Stimulated activated CD4-positive, alpha-beta T cell treated with anti-CD3 and anti-CD28 coated beads, TNF-alpha, amount 100 ng/mL, for 24 hours (primary cell): ENCODE data around the gene GARNL3.

Experiments used
- DNase-seq, 3 experiments: peaks; one replicate each; pipeline ENCODE4 v3.0.0-alpha.2; 2020; ENCODE audit warnings: low read depth in 3 of 3

The GARNL3 gene

DNA sequence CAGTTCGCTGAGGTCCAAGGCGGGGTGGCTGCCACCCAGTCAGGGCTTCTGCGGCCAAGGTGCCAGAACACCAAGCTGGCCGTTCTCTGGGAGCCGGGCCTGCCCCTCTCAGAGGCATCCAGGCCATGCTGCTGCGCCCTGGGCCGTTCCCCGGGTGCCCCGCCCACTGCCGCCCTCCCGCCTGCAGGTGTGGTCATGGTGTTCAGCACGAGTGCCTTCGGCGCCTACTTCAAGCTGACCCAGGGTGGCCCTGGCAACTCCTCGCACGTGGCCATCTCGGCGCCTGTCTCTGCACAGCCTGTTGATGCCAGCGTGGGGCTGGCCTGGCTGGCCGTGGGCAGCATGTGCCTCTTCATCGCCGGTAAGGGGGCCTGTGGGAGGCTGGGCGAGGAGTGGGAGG, 140.1 kb downstream of the GARNL3 start:
- DNase-seq, result no peak

- no peak for DNase-seq
Measured at GRCh38 chr9:127405344-127406125, 141.0 kb downstream of the GARNL3 start.

DNA sequence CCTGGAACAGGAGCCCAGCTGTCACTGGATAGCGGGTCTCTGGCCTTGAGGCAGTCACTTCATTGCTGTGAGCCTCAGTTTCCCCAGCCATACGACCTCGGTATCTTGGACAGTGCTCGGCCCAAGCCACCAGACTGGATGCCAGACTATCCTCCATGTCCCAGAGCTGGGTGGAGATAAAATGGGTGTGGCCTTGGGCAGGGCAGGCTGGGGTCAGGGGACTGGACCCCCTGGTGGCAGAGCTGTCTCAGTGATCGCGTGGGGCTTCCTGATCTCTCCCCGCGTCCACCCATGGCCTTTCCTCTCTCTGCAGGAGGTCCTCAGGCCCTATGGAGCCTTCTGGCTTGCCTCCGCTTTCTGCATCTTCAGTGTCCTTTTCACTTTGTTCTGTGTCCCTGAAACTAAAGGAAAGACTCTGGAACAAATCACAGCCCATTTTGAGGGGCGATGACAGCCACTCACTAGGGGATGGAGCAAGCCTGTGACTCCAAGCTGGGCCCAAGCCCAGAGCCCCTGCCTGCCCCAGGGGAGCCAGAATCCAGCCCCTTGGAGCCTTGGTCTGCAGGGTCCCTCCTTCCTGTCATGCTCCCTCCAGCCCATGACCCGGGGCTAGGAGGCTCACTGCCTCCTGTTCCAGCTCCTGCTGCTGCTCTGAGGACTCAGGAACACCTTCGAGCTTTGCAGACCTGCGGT, 142.4 kb downstream of the GARNL3 start:
- DNase-seq, result no peak

GRCh38 chr9:127407492-127407843, 142.9 kb downstream of the GARNL3 start:
- no peak for DNase-seq

GRCh38 chr9:127411122-127411521, 146.5 kb downstream of the GARNL3 start:
- DNase-seq, result no peak

DNA sequence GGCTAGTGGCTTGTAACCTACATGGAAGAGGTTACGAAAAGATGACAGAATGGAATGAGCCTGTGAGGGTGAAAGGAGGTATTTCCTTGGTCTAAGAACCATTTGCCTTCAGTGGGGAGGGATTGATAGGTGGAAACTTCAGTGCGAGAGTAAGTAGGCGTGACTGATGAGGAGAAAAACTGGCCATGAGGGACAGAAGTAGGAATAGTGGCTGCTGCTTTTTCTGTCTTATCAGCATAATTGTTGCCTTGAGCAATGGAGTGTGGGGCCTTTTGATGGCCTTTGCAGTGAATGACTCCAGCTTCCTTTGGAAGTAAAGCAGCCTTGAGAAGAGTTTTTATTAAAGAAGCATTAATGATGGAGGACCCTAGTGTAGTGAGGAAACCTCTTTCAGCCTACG, 150.6 kb downstream of the GARNL3 start:
- DNase-seq, result no peak

DNA sequence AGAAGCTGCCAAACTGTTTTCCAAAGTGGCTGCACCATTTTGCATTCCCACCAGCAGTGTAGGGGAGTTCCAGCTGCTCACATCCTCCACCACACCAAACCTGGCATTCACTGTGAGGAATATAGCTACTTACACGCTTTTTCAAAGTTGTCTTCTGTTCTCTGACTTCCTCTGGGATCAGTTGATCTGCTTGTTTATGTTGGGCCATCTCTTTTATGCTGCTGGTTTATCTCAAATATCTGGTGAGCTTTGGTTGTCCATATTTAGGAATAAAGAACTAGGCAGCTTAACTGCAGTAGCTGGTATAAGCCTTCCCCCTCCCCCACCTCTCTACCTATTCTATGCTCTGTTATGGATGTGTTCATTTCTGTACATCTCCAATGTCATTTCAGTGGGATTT, 151.1 kb downstream of the GARNL3 start:
- DNase-seq, result no peak

DNA sequence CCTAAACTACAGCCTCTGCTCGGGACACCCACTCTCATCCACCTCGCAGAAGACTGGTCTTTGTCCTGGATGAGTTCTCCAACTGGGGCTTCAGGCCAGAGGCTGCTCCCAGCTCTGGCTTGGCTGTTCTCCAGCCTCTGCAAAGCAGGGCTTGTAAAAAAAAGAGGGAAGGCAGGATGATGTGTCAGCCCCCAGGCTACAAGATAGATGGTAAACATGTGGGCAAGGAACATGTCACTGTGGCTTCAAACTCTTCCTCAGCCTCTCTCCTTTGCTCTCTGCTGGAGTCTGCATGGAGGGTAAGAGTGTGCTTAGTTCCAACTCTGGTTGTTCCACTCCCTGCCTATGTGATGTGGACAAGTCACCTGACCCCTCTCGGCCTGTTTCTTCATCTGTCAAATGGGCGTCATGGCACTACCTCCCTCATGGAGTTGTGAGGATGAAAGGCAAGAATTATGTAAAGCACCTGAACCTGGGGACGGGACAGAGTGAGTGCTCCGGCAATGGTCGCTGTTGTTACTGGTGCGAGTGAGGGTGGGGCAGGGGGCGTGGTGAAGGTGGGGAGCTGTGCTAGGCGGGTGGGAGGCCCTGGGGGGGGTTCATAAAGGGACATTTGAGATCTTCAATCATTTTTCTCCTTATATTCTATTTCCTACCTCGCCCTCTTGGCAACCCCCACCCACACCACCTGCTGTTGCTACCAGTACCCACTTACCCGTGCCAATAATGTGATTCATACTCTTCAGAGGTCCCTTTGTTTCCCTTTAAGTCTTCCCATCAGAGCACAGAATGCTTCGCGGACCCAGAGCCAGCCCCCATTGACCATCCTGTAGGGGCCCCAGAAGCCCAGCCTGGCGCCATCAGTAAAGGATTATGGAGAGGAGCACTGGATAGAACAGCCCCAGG, 152.8 kb downstream of the GARNL3 start:
- no peak for DNase-seq

DNA sequence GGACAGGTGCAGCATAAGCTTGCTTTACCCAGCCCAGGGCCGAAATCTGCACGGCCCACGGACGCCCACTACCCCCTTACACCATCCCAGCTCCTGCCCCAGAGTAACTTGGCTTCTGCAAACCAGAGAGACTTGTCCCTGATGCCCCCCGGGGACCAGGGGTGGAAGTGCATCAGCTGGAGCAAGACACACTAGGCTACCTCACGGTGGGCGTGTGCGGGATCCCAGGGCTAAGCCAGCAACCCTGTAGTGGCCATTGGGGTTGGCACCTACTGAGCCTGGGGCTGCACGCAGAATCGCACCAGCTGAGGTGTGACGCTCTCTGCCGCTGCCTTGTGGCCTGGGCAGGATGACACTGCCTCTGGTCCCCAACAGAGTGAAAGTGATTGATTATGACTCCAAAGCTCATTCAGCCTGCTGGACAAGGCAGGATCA, 153.5 kb downstream of the GARNL3 start:
- DNase-seq, result peak in 2 of 3 experiments; percentile 17 to 43

DNA sequence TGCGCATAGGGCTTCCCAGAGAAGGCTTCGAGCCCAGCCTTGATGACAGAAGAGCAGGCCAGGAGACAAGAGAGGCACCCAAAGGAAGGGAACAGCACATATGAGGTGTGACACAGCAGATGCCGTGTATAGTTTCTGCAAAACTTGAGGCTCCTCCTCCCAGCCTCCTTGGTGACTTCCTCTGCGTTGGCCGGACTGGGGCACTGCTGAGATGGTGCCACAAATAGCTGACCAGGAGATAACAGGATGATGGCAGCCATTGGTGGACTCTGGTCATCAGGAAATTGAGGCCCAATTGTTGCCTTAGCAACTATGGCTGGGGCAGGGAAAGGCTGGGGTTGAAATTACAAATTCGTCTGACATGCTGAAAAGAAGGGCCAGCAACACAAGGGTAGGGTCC, 154.8 kb downstream of the GARNL3 start:
- no peak for DNase-seq

- DNase-seq, result no peak
Measured at GRCh38 chr9:127421057-127421456, 156.5 kb downstream of the GARNL3 start.

- DNase-seq, result no peak
Measured at GRCh38 chr9:127422133-127422782, 157.7 kb downstream of the GARNL3 start.

GRCh38 chr9:127422787-127423186, 158.2 kb downstream of the GARNL3 start:
- no peak for DNase-seq

DNA sequence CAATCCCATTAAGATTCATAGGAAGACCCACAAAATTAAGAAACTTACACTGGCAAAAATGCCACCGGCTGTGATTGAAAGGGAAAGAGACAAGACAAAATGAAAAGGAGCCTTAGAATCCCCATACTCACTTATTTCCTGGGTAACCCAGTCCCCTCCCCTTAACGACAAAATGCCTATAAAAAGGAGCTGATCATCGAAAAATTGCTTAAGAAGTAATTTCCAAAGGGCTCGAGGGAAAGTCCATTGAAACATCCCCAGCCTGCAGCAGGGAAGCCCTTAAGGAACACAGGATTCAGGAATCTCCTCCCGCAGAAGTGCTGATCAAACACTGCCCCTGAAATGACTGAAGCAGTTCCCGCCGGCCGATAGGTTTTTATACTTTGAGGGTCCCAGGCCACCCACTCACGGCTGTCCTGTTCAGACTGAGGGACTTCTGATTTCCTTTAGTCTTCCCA, 158.9 kb downstream of the GARNL3 start:
- no peak for DNase-seq

- peak; percentile 81 to 90 (median 84) for DNase-seq
Measured at GRCh38 chr9:127423934-127424675, 159.5 kb downstream of the GARNL3 start, which contains the start of gene ZNF79. ZNF79 (plus strand) TSS chr9:127424382; CDS start chr9:127424788, 406 bp downstream.

DNA sequence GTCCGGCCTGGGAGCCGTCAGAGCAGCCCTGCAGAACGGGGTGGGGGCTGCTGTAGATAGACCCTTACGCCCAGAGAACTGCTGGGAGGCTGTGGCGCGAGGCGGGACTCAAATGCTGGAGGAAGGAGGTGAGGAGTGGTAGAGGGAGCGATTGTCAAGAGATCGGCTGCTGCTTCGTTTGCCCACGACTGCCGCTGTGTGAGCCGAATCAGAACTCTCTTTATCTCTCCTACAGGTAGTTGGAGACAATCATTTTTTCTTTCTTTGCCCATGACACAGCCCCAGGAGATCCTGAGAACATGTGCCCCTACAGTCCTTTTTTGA, 160.1 kb downstream of the GARNL3 start:
- DNase-seq, result no peak

DNA sequence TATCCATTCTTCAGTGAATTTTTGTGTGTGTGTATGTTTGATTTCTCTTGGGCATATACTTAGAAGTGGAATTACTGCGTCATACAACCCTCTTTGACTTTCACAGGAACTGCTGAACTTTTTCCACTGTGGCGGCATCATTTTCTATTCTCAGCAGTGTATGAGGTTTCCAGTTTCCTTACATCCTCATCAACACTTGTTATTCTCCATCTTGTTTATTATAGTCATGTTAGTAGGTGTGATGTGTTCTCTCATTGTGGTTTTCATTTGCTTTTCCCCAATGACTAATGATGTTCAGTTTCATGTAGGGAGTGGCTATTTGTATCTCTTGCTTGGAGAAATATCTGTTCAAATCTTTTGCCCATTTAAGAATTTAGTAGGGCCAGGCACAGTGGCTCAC, 162.2 kb downstream of the GARNL3 start:
- DNase-seq, result peak in 1 of 3 experiments; percentile 48

DNA sequence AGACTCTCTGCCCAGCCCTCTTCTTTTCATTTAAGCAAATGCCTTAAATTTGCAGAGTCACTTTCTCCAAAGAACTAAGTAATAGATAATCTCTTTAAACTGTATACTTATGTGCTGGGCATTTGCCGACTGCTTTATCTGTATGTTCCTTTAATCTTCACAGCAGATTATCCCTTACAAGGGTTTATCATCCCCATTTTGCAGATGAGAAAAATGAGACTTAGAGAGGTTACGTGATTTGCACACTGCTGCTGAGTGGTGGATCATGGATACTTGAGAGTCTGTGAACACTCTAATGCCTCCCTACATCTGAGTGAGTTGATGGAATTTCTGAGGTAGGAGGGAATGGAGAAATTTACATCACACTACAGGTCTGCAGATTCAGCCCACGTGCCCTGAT, 163.8 kb downstream of the GARNL3 start:
- DNase-seq, result no peak

- DNase-seq, result no peak
Measured at GRCh38 chr9:127430415-127430814, 165.8 kb downstream of the GARNL3 start.

DNA sequence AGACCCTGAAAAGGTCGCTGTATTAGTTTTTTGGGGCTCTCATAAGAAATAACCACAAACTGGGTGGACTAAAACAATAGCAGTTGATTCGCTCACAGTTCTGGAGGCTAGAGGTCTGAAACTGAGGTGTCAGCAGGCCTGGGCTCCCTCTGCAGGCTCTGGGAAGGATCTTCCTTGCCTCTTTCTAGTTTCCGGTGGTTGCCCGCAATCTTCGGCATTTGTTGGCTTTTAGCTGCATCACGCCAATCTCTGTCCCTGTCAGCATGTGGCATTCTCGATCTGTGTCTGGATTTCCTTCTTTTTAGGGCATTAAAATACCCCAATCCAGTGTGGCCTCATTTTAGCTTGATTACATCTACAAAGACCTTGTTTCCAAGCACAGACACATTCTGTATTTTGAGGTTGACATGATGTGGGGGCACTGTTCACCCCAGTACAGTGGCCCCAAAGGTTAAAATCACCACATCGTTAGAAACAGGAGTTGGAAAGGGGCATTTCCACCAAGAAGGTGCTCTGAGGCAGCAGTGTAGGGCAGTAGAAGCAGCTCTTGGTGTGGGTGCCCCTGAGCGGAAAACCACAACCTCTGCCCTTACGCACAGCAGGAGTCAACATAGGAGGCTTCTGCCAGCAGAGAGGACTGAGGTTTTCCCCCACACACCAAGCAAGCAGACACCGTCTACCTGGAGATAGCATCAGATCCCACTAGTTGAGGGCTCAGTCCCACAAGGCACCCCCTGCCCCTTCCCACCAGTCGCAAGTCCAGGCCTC, 173.1 kb downstream of the GARNL3 start:
- no peak for DNase-seq
